Gastroesophageal sphincter (tissue), 3 donors: ENCODE results near the gene NBPF19.
"Not testable (repeated sequence)": the region's sequence is repeated elsewhere in the genome, so short reads cannot be mapped to it uniquely, and the experiment has no call there.

Experiments
- EP300 ChIP-seq: sonication (generic); formaldehyde crosslinking; IDR thresholded peaks from one replicate; pipeline ENCODE4 v1.6.1; 2017; ENCODE audit warnings: antibody characterized with exemption, mild to moderate bottlenecking
- POLR2A ChIP-seq, 2 donors: fragments of 450-650 bp; IDR thresholded peaks; one replicate each; pipeline ENCODE4 v1.6.1; 2017; ENCODE audit warnings: antibody characterized with exemption in 2 of 2, mild to moderate bottlenecking in 2 of 2, moderate library complexity in 1 of 2
- POLR2AphosphoS5 ChIP-seq: sonication (generic); formaldehyde crosslinking; IDR thresholded peaks from one replicate; pipeline ENCODE4 v1.6.1; 2017; ENCODE audit warnings: antibody characterized with exemption
- TF ChIP-seq, protein P1 (sequence below), 4 experiments: fragments of 200-600 bp in 2 of 4; fragments of 450-650 bp in 2 of 4; sonication (generic) in 1 of 4; IDR thresholded peaks; one replicate each; pipeline ENCODE4 v1.5.1; 2017 to 2019; ENCODE audit warnings: antibody characterized with exemption in 4 of 4, mild to moderate bottlenecking in 2 of 4, moderate library complexity in 2 of 4

- TF ChIP-seq POLR2AphosphoS5; POLR2A (IDR thresholded peaks at IDR 0.05); EP300: not testable (repeated sequence)
- TF ChIP-seq, protein P1, sequence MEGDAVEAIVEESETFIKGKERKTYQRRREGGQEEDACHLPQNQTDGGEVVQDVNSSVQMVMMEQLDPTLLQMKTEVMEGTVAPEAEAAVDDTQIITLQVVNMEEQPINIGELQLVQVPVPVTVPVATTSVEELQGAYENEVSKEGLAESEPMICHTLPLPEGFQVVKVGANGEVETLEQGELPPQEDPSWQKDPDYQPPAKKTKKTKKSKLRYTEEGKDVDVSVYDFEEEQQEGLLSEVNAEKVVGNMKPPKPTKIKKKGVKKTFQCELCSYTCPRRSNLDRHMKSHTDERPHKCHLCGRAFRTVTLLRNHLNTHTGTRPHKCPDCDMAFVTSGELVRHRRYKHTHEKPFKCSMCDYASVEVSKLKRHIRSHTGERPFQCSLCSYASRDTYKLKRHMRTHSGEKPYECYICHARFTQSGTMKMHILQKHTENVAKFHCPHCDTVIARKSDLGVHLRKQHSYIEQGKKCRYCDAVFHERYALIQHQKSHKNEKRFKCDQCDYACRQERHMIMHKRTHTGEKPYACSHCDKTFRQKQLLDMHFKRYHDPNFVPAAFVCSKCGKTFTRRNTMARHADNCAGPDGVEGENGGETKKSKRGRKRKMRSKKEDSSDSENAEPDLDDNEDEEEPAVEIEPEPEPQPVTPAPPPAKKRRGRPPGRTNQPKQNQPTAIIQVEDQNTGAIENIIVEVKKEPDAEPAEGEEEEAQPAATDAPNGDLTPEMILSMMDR (IDR thresholded peaks at IDR 0.05): not testable (repeated sequence)
Observed at GRCh38 chr1:149585592-149585991, 110.7 kb downstream of the NBPF19 start.
